Subcutaneous abdominal adipose tissue (tissue), 5 donors: Measurements from ENCODE around the gene JAK2.
A peak's percentile ranks its signal among the peaks of the same experiment; 100 is the strongest.

ENCODE experiments used
- H3K27ac ChIP-seq: one replicate; pipeline ENCODE4 v1.7.0; 2013; ENCODE audit warnings: low read depth, mild to moderate bottlenecking, inconsistent platforms, low read length, moderate library complexity
- H3K27me3 ChIP-seq, 5 donors: one replicate each; pipeline ENCODE4 v1.7.0; 2013; ENCODE audit warnings: low read length in 5 of 5, inconsistent platforms in 1 of 5; ENCODE audit not compliant: control insufficient read depth in 5 of 5, insufficient read depth in 4 of 5
- H3K36me3 ChIP-seq, 5 donors: one replicate each; pipeline ENCODE4 v1.7.0; 2013; ENCODE audit warnings: low read length in 5 of 5; ENCODE audit not compliant: control insufficient read depth in 5 of 5, insufficient read depth in 5 of 5
- H3K4me1 ChIP-seq, 5 donors: one replicate each; pipeline ENCODE4 v1.7.0; 2013; ENCODE audit warnings: low read length in 5 of 5, mild to moderate bottlenecking in 3 of 5, moderate library complexity in 1 of 5; ENCODE audit not compliant: control insufficient read depth in 5 of 5, insufficient read depth in 5 of 5
- H3K4me3 ChIP-seq, 5 donors: one replicate each; pipeline ENCODE4 v1.7.0; 2013; ENCODE audit warnings: low read length in 5 of 5, low read depth in 1 of 5
- H3K9ac ChIP-seq, 5 donors: one replicate each; pipeline ENCODE4 v1.7.0; 2013; ENCODE audit warnings: low read length in 5 of 5, mild to moderate bottlenecking in 4 of 5, moderate library complexity in 3 of 5
- H3K9me3 ChIP-seq, 5 donors: one replicate each; pipeline ENCODE4 v1.7.0; 2013; ENCODE audit warnings: low read length in 5 of 5; ENCODE audit not compliant: control insufficient read depth in 5 of 5
- donor health status: healthy.
- donor health status: healthy.
- donor health status: healthy.
- donor health status: healthy.
- donor health status: healthy.

The JAK2 gene

DNA sequence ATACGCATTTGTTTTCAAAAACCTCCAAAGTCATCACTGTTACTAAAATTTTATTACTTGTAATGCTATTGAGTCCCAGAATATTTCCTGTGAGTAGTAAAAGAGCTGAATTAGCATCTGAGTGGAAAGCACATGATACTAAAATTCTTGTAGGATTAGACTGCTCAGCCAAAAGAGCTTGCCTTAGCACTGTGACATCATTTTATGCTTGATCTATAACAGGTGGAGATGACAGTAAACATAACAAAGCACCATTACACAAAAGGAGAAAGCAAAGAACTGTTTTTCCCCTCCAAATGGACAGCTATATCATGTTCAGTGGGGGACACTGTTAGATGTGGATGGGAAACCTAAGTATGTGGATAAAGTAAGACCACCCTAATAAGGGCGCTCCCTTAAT lies 5.8 kb upstream of the JAK2 start:
- Histone ChIP-seq H3K4me3 (no peak overlapping the region), H3K27me3 (no peaks in the 10 kb centered on the region), H3K36me3 (no peaks in the 10 kb centered on the region), H3K9ac (no peak overlapping the region), H3K4me1 (peaks cover 1 to 26% (median 9%) of the 10 kb centered on the region in 5 donors), H3K27ac (no peak overlapping the region), H3K9me3 (no peaks in the 10 kb centered on the region)

DNA sequence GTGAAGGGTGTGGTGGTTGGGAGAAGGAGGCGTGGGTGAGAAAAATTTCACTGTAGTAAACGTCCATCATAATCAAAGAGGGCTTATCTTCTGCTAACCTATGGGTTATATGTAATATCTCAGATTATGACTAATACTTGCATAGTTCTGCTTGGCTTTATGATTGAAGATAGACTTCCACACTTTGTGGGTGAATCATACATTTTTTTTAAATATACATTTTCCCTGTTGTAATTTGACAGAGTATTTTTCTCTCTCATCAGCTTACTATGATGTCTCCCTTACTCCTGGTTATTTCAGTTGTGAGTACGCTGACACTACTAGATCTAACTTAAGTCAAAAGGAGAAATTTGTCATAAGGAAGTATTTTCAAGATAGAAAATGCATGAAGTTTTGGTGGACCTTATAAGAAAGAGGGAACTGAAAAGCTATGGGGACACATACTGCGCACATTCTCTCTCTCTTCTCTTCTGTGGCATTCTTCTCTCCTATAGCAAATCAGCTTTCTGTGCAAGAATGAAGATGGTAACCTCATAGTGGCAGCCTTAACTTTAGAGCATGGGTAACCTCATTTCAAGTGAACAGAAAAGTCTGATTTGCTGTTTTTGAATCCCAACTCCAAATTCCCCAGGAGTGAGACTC lies 4.9 kb upstream of the JAK2 start:
- H3K36me3 ChIP-seq = no peaks in the 10 kb centered on the region
- no peak overlapping the region for H3K27ac ChIP-seq
- H3K4me3 ChIP-seq = no peak overlapping the region
- H3K9me3 ChIP-seq = no peaks in the 10 kb centered on the region
- peaks cover 1 to 30% (median 10%) of the 10 kb centered on the region in 5 donors for H3K4me1 ChIP-seq
- H3K27me3 ChIP-seq = no peaks in the 10 kb centered on the region
- H3K9ac ChIP-seq = no peak overlapping the region

DNA sequence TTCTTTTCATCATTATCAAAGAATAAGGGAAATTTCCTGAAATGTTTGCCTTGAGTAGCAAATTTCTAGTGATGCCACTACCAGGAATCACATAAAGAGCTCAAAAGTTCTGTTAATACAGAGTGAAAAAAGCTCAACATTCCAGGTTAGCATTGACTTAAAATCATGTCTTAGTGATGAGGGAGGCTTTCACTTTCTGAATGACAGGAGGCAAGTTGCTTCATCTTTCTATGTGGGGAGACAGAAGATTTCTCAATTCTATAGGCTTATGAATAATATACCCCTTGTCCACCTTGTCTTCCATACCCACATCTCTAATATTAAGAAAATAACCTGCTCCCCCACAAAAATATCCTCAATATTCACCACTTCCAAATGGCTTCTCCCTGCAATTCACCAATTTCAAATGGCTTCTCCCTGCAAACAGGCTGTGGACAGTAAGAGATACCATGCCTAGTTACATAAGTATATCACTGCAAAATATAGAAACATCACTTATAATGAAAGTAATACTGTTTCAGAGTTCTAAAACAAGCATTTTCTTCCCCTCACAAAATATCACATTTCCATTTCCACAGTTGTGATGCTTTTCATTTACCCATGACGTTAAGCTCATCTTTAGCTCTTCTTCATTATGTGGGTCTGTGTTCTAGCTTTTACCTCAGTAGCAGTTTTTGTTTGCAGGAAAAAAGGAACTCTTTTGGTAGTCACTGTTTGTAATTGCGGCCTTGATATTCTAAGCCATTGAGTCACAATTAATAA lies 2.2 kb upstream of the JAK2 start:
- Histone ChIP-seq H3K4me3 (no peak overlapping the region), H3K9me3 (no peaks in the 10 kb centered on the region), H3K36me3 (no peaks in the 10 kb centered on the region), H3K9ac (no peak overlapping the region), H3K4me1 (peaks cover 6 to 56% (median 31%) of the 10 kb centered on the region in 5 donors), H3K27me3 (no peaks in the 10 kb centered on the region), H3K27ac (no peak overlapping the region)

DNA sequence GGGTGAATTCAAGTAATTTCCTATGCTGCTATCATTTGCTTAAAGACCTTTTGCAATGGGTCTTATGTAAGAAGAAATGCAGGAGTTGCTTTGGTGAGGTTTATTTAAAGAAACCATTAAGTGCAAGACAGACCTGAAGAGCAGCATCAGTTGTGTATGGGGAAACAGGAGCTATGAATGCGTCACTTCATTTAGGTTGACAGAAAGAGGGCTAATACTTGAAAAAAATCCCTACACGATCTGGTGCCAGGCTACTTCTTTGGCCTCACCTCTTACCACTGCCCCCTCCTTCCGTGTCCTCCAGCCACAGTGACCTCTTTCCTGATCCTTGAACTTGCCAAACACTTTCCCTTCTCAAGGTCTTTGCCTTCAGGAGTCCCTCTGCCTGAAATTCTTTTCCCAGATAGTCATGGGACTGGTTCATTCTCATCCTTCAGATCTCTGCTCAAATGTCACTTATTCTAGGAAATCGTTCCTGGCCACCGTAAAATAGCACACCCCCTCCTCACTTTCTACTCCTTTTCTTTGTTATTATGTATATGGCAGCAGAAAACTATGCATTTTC lies 1.4 kb upstream of the JAK2 start:
- H3K9ac ChIP-seq = peak overlapping the region; percentile 69 to 98 (median 90)
- H3K4me1 ChIP-seq = peaks cover 6 to 64% (median 37%) of the 10 kb centered on the region in 5 donors
- peak overlapping the region; percentile 94 for H3K27ac ChIP-seq
- peaks cover 0 to 4% (median 0%) of the 10 kb centered on the region in 5 donors for H3K36me3 ChIP-seq
- H3K4me3 ChIP-seq = peak overlapping the region; percentile 71 to 91 (median 81)
- H3K9me3 ChIP-seq = no peaks in the 10 kb centered on the region
- H3K27me3 ChIP-seq = no peaks in the 10 kb centered on the region

DNA sequence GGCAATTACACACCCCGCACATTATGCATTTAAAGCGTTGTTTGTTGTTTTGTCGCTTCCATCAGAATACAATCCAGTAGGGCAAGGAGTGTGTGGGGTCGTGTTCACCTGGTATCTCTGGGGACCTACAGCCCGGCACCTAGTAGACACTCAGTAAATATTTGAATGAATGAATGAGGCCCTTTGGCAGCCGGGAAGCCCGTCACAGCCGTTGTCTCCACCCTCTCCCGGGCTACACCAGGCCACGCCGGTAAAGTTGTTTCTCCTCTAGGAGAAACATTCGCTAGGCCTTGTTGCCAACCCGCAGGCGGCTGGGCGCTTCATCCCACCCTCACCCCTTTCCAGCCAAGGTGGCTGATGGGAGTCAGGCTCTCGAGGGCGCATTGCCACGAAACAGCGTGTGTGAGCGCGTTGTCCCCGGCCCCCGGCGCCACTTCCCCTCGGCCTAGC lies 876 bp upstream of the JAK2 start:
- peak overlapping the region; percentile 94 for H3K27ac ChIP-seq
- peaks cover 0 to 8% (median 0%) of the 10 kb centered on the region in 5 donors for H3K36me3 ChIP-seq
- H3K4me3 ChIP-seq = peak overlapping the region; percentile 71 to 91 (median 81)
- H3K9me3 ChIP-seq = no peaks in the 10 kb centered on the region
- peaks cover 6 to 67% (median 37%) of the 10 kb centered on the region in 5 donors for H3K4me1 ChIP-seq
- peak overlapping the region; percentile 69 to 98 (median 90) for H3K9ac ChIP-seq
- H3K27me3 ChIP-seq = no peaks in the 10 kb centered on the region

DNA sequence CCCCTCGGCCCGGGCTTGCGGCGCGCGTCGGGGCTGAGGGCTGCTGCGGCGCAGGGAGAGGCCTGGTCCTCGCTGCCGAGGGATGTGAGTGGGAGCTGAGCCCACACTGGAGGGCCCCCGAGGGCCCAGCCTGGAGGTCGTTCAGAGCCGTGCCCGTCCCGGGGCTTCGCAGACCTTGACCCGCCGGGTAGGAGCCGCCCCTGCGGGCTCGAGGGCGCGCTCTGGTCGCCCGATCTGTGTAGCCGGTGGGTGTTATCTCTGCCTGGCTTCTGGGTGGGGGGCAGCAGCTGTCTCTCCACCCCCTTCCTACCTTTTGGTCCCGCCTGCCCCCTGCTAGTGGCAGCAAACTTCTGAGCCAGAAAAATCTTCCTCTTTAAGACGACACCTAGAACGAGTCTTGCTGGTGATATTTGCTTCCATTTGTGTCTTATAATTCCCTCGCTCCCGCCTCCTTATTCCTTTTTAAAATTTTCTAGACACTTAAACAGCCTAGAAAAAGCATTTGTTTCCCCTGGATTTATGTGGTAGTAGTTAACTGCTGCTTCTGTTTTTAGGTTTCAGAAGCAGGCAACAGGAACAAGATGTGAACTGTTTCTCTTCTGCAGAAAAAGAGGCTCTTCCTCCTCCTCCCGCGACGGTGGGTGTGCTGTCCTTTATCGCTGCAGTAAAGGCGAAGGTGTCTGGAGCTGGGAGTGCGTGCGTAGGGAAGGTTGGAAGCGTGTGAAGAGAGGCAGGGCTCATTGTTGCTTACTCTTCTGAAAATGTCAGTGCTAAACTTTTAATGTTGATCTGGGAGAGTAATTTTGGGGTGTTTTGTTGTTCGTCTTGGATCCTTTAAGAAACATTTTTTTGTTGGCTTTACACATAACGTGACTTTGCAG lies 554 bp downstream of the JAK2 start:
- Histone ChIP-seq H3K9me3 (no peaks in the 10 kb centered on the region), H3K27ac (peak overlapping the region; percentile 94), H3K4me1 (peaks cover 6 to 59% (median 36%) of the 10 kb centered on the region in 5 donors), H3K27me3 (no peaks in the 10 kb centered on the region), H3K9ac (peak overlapping the region; percentile 85 to 98 (median 90)), H3K36me3 (peaks cover 0 to 8% (median 0%) of the 10 kb centered on the region in 5 donors), H3K4me3 (peak overlapping the region; percentile 79 to 91 (median 84))

DNA sequence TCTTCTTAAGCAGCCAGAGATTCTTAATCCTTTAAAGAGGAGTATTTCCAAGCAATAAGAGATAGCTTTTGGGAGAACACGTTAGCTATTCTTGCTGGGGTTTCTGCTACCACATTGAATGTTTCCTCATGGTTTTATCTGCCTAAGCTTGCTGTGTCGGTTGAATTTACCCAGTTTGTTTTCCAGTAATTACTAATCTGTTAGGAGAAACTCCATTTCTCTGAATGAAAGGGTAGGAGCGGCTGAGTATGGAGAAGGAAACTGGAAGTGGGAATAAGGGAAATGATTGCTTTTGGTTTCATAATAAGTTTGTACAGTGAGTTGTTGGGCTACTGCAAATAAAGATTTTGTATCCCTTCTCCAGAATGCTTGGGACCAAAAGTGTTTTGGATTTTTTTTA lies 1.2 kb downstream of the JAK2 start:
- H3K36me3 ChIP-seq = peaks cover 0 to 8% (median 0%) of the 10 kb centered on the region in 5 donors
- peak overlapping the region; percentile 85 to 98 (median 90) for H3K9ac ChIP-seq
- H3K4me1 ChIP-seq = peaks cover 6 to 58% (median 36%) of the 10 kb centered on the region in 5 donors
- H3K27ac ChIP-seq = peak overlapping the region; percentile 94
- no peaks in the 10 kb centered on the region for H3K27me3 ChIP-seq
- peak overlapping the region; percentile 79 to 91 (median 84) for H3K4me3 ChIP-seq
- H3K9me3 ChIP-seq = no peaks in the 10 kb centered on the region

DNA sequence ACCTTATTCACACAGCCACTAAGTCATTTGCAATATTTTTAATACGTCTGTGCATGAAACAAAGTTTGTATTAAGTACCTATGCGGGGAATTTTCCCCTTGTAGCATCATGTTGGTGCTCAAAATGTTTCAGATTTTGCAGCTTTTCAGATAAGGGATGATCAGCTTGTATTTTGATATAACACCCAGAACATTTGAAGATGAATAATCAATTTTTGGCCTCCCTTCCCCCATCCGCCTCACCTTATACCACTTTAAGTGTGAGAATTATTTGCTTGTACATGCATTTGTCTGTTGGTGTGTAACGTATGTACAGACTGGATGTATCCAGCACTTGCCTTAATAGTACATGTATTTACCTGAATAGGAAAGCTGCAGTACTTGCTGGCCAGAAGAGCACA lies 1.7 kb downstream of the JAK2 start:
- Histone ChIP-seq H3K4me3 (peak overlapping the region; percentile 79 to 91 (median 84)), H3K27ac (no peak overlapping the region), H3K4me1 (peaks cover 6 to 58% (median 36%) of the 10 kb centered on the region in 5 donors), H3K27me3 (no peaks in the 10 kb centered on the region), H3K36me3 (peaks cover 0 to 8% (median 1%) of the 10 kb centered on the region in 5 donors), H3K9ac (peak overlapping the region in 1 of 5 donors; percentile 25), H3K9me3 (no peaks in the 10 kb centered on the region)

DNA sequence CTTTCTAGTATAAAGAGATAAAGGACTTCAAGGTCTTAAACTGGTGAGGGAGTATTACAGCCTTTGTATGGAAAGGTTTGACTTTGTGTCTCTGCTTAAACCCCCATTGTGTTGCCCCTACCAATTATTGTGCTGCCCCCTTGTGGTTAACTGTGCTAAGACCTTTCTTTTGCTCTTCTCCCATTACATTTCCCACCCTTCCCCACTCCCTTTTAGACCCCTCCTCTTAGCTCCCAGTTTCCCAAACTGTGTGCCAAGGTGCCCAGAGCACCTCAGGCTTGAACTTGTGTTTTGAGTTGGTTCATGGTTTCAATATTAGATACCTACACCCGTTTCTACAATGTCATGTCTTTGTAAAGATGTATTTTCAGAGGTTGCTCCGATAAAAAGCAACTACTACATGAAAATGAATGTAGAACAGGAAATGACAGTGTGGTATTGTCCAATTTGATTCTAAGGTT lies 2.9 kb downstream of the JAK2 start:
- H3K9ac ChIP-seq = peak overlapping the region in 3 of 5 donors; percentile 32 to 41 (median 33)
- H3K9me3 ChIP-seq = peaks cover 0 to 7% (median 0%) of the 10 kb centered on the region in 5 donors
- H3K27me3 ChIP-seq = no peaks in the 10 kb centered on the region
- H3K27ac ChIP-seq = no peak overlapping the region
- peak overlapping the region; percentile 6 to 49 (median 28) for H3K4me3 ChIP-seq
- H3K4me1 ChIP-seq = peaks cover 6 to 53% (median 36%) of the 10 kb centered on the region in 5 donors
- H3K36me3 ChIP-seq = peaks cover 8 to 17% (median 12%) of the 10 kb centered on the region in 5 donors
